ENCODE results near the gene REXO1. TPM values are rescaled to one million over a fixed set of nuclear protein-coding genes. Genes with fewer than 3 reads are reported as not detected.

The REXO1 gene
- total and polyA plus RNA-seq, 2 of the 13 experiments (the other 11 are each of a cell fraction or from before 2014, with no cell fraction given): 5.0 to 11.2 TPM

DNA sequence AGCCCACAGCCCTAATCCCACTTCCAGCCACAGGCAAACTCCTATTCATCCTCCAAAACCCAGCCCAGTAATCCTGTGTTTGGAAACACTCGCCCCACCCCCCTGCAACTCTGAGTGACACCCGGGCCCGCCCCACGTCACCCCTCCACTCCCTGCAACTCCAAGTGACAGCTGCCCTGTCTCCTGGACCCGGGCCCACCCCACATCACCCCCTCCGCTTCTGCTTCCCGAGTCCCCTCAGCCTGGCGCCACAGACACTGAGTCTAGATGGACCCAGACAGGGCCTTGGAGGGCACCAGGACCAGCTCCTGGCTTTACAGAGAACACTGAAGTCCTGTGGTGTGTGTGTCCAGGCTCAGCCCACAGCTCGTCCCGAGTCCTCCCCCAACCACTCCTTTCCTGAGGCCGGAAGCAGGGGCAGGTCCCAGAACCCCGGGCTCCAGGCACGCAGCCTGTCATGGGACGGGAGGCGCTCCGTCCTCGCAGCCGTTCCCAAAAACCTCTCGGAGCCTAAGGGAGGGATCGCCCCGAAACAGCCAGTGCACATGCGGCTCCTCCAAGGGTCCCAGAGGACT, 7.7 kb downstream of the REXO1 start (continued):
- TF ChIP-seq HMGA1 (CRISPR knock-in tag; conservative IDR thresholded peaks at IDR 0.05) (no peak), CC2D1A (CRISPR knock-in tag; IDR thresholded peaks at IDR 0.05) (no peak), ZNF747 (CRISPR knock-in tag; IDR thresholded peaks at IDR 0.05; ENCODE audit: borderline replicate concordance) (no peak), FOXM1 (CRISPR knock-in tag; IDR thresholded peaks at IDR 0.05) (no peak), KLF9 (CRISPR knock-in tag; IDR thresholded peaks at IDR 0.05; ENCODE audit: low read depth) (no peak), KMT2B (CRISPR knock-in tag; IDR thresholded peaks at IDR 0.05) (no peak), RNF2 (conservative IDR thresholded peaks at IDR 0.05; ENCODE audit: low read depth) (no peak), SP2 (CRISPR knock-in tag; IDR thresholded peaks at IDR 0.05) (no peak), ZNF335 (CRISPR knock-in tag; IDR thresholded peaks at IDR 0.05) (0 out of 2 replicates have a peak, but pooled peaks have one; percentile 51)
- TF ChIP-seq, protein P1, sequence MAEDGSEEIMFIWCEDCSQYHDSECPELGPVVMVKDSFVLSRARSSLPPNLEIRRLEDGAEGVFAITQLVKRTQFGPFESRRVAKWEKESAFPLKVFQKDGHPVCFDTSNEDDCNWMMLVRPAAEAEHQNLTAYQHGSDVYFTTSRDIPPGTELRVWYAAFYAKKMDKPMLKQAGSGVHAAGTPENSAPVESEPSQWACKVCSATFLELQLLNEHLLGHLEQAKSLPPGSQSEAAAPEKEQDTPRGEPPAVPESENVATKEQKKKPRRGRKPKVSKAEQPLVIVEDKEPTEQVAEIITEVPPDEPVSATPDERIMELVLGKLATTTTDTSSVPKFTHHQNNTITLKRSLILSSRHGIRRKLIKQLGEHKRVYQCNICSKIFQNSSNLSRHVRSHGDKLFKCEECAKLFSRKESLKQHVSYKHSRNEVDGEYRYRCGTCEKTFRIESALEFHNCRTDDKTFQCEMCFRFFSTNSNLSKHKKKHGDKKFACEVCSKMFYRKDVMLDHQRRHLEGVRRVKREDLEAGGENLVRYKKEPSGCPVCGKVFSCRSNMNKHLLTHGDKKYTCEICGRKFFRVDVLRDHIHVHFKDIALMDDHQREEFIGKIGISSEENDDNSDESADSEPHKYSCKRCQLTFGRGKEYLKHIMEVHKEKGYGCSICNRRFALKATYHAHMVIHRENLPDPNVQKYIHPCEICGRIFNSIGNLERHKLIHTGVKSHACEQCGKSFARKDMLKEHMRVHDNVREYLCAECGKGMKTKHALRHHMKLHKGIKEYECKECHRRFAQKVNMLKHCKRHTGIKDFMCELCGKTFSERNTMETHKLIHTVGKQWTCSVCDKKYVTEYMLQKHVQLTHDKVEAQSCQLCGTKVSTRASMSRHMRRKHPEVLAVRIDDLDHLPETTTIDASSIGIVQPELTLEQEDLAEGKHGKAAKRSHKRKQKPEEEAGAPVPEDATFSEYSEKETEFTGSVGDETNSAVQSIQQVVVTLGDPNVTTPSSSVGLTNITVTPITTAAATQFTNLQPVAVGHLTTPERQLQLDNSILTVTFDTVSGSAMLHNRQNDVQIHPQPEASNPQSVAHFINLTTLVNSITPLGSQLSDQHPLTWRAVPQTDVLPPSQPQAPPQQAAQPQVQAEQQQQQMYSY (CRISPR knock-in tag; IDR thresholded peaks at IDR 0.05): peak; percentile 70; the same call in 1 of the 2 replicates

Data from HepG2 (cell line).